ENCODE data around the gene FRAS1. TPM values are rescaled to one million over a fixed set of nuclear protein-coding genes. Genes with fewer than 3 reads are reported as not detected.

FRAS1 gene
- total and polyA plus RNA-seq, 11 donors = 0.57 to 13.4 (median 3.2) TPM

- no peak overlapping the region for H3K27ac ChIP-seq
- intact Hi-C loops (cut with DNase I) = loop anchor here in 2 of 10 donors (5.0 to 10.0 kb wide), 2 partner anchors 453 to 455 kb away; no protein-coding TSS in a partner anchor
- no peak for TF ChIP-seq POLR2A (IDR thresholded peaks at IDR 0.05)
- no peak for TF ChIP-seq CTCF (IDR thresholded peaks at IDR 0.05)
Observed at GRCh38 chr4:78061939-78062570, 4.9 kb downstream of the FRAS1 start.

GRCh38 chr4:78065508-78066192 is 8.5 kb downstream of the FRAS1 start:
- Histone ChIP-seq H3K4me3 (no peak overlapping the region), H3K27me3 (peaks cover 0 to 8% (median 0%) of the 10 kb centered on the region in 9 donors), H3K9me3 (no peaks in the 10 kb centered on the region), H3K4me1 (no peaks in the 10 kb centered on the region), H3K27ac (no peak overlapping the region), H3K36me3 (no peaks in the 10 kb centered on the region)
- TF ChIP-seq POLR2A (IDR thresholded peaks at IDR 0.05) (no peak), CTCF (IDR thresholded peaks at IDR 0.05) (no peak)
- no peak for ATAC-seq
- DNase-seq = no peak
- WGBS, 4 donors = 35 to 66% (median 49%) methylated on average over 4 of the region's 4 CpGs
- intact Hi-C loops (cut with DNase I) = loop anchor here in 1 of 10 donors (10.0 kb wide), 1 partner anchor 449 kb away; no protein-coding TSS in a partner anchor

More at GRCh38 chr4:78061939-78062570, 4.9 kb downstream of the FRAS1 start:
- ATAC-seq (no peak), DNase-seq (no peak)
- peaks cover 0 to 36% (median 0%) of the 10 kb centered on the region in 9 donors for H3K27me3 ChIP-seq
- H3K9me3 ChIP-seq = no peaks in the 10 kb centered on the region
- no peak overlapping the region for H3K4me3 ChIP-seq
- WGBS, 4 donors = 59 to 74% (median 71%) methylated on average over 2 of the region's 2 CpGs
- no peaks in the 10 kb centered on the region for H3K36me3 ChIP-seq
- H3K4me1 ChIP-seq = peaks cover 0 to 19% (median 2%) of the 10 kb centered on the region in 12 donors

- intact Hi-C loops (cut with DNase I) = loop anchor here in 1 of 10 donors (10.0 kb wide), 1 partner anchor 446 kb away; no protein-coding TSS in a partner anchor
Observed at GRCh38 chr4:78068481-78068880, 11.4 kb downstream of the FRAS1 start.

More at GRCh38 chr4:78068481-78068880, 11.4 kb downstream of the FRAS1 start:
- Histone ChIP-seq H3K4me1 (no peaks in the 10 kb centered on the region), H3K9me3 (no peaks in the 10 kb centered on the region), H3K36me3 (no peaks in the 10 kb centered on the region), H3K27me3 (peaks cover 0 to 2% (median 0%) of the 10 kb centered on the region in 9 donors), H3K4me3 (no peak overlapping the region), H3K27ac (no peak overlapping the region)
- no peak for ATAC-seq
- DNase-seq = no peak
- TF ChIP-seq CTCF (IDR thresholded peaks at IDR 0.05) (no peak), POLR2A (IDR thresholded peaks at IDR 0.05) (no peak)
- 0 to 86% (median 30%) methylated on average over 1 of the region's 1 CpG for WGBS, 4 donors

Data from heart left ventricle (tissue), 16 donors.